Panc1 (cell line): Measurements from ENCODE around the gene SNED1. TPM values are rescaled to one million over a fixed set of nuclear protein-coding genes. Genes with fewer than 3 reads are reported as not detected.

Source experiments
- ATAC-seq: fragments of 200-7000 bp; cut with Tn5 transposase; 2 replicates; pipeline ENCODE4 v1.9.1; 2020; ENCODE audit warnings: mild to moderate bottlenecking, moderate library complexity
- BruUV-seq: library from RNA; stranded (reverse); fragments of 400-500 nt; replicated peaks from 2 replicates; lab custom pipeline; 2021; lab: Mats Ljungman, UMichigan
- CTCF ChIA-PET: fragments of 300-600 bp; sonication (Branson Sonifier 250); formaldehyde crosslinking; loops from one replicate; lab custom pipeline; 2022; ENCODE audit warnings: antibody characterized with exemption; lab: Charles Lee
- POLR2A ChIA-PET: fragments of 300-600 bp; sonication (Branson Sonifier 250); formaldehyde crosslinking; loops from one replicate; lab custom pipeline; 2022; ENCODE audit warnings: antibody characterized with exemption; lab: Charles Lee
- DNase-seq: peaks from one replicate; pipeline ENCODE4 v3.0.0-alpha.2; 2010; ENCODE audit warnings: low read depth, low spot score
- H3K27ac ChIP-seq: 2 replicates; pipeline ENCODE4 v1.5.1; 2011; ENCODE audit warnings: mild to moderate bottlenecking, low read length, inconsistent platforms
- H3K27me3 ChIP-seq: fragments of 200-500 bp; sonication (Bioruptor generic); 2 replicates; pipeline ENCODE4 v1.6.0; 2014; ENCODE audit warnings: low read length, inconsistent platforms; ENCODE audit not compliant: control insufficient read depth, insufficient read depth
- H3K36me3 ChIP-seq: fragments of 200-500 bp; sonication (Bioruptor generic); 2 replicates; pipeline ENCODE4 v1.5.1; 2014; ENCODE audit warnings: inconsistent platforms, mild to moderate bottlenecking, low read length, moderate library complexity; ENCODE audit not compliant: control insufficient read depth, insufficient read depth
- H3K4me1 ChIP-seq: 2 replicates; pipeline ENCODE4 v1.5.1; 2011; ENCODE audit warnings: inconsistent platforms, mild to moderate bottlenecking, low read length, moderate library complexity; ENCODE audit not compliant: control insufficient read depth, insufficient read depth
- H3K4me3 ChIP-seq, 2 experiments: 2 replicates each; pipeline ENCODE4 v1.5.1; 2011 to 2012; ENCODE audit warnings: low read depth in 2 of 2, low read length in 2 of 2, mild to moderate bottlenecking in 2 of 2, inconsistent platforms in 1 of 2, moderate library complexity in 1 of 2
- H3K9me3 ChIP-seq: fragments of 200-500 bp; sonication (Bioruptor generic); 2 replicates; pipeline ENCODE4 v1.5.1; 2014; ENCODE audit warnings: low read depth, mild to moderate bottlenecking, inconsistent platforms, low read length, moderate library complexity; ENCODE audit not compliant: control insufficient read depth, insufficient read depth
- POLR2AphosphoS5 ChIP-seq: IDR thresholded peaks from 2 replicates; pipeline ENCODE4 v1.6.1; 2012; ENCODE audit warnings: mild to moderate bottlenecking, low read depth, low read length, moderate library complexity
- SIN3A ChIP-seq: IDR thresholded peaks from 2 replicates; pipeline ENCODE4 v1.6.1; 2012; ENCODE audit warnings: low read depth, mild to moderate bottlenecking, low read length, moderate library complexity, borderline replicate concordance; ENCODE audit not compliant: insufficient read depth
- TCF7L2 ChIP-seq: IDR thresholded peaks from 2 replicates; pipeline ENCODE4 v1.6.1; 2011; ENCODE audit warnings: mild to moderate bottlenecking, low read depth, low read length, inconsistent platforms
- in situ Hi-C: cut with HindIII; loops from 2 replicates; pipeline ENCODE4 v1.10.0; 2016; ENCODE audit warnings: low sequenced_read_pairs, low pct_unique_long_range_greater_than_20kb
- intact Hi-C: fragments of 100-400 bp; cut with micrococcal nuclease; formaldehyde crosslinking; loops from one replicate; pipeline ENCODE4 v1.10.0; 2022; ENCODE audit not compliant: unreplicated experiment
- total RNA-seq: library from RNA; stranded (reverse); gene quantifications from one replicate; pipeline ENCODE4 v1.2.1, GENCODE V29; 2021; ENCODE audit not compliant: unreplicated experiment
- TF ChIP-seq, protein P1 (sequence below), 2 experiments: IDR thresholded peaks; 2 replicates each; pipeline ENCODE4 v1.6.1; 2011 to 2012; ENCODE audit warnings: low read depth in 2 of 2, control low read depth in 1 of 2, low read length in 1 of 2, mild to moderate bottlenecking in 1 of 2, moderate library complexity in 1 of 2; ENCODE audit not compliant: insufficient read depth in 1 of 2
- TF ChIP-seq, protein P2 (sequence below): fragments of 450-650 bp; IDR thresholded peaks from 2 replicates; pipeline ENCODE4 v1.5.1; 2017; ENCODE audit warnings: mild to moderate bottlenecking

The SNED1 gene
- total RNA-seq, 1 experiment from 2014 or later = 11.0 TPM

DNA sequence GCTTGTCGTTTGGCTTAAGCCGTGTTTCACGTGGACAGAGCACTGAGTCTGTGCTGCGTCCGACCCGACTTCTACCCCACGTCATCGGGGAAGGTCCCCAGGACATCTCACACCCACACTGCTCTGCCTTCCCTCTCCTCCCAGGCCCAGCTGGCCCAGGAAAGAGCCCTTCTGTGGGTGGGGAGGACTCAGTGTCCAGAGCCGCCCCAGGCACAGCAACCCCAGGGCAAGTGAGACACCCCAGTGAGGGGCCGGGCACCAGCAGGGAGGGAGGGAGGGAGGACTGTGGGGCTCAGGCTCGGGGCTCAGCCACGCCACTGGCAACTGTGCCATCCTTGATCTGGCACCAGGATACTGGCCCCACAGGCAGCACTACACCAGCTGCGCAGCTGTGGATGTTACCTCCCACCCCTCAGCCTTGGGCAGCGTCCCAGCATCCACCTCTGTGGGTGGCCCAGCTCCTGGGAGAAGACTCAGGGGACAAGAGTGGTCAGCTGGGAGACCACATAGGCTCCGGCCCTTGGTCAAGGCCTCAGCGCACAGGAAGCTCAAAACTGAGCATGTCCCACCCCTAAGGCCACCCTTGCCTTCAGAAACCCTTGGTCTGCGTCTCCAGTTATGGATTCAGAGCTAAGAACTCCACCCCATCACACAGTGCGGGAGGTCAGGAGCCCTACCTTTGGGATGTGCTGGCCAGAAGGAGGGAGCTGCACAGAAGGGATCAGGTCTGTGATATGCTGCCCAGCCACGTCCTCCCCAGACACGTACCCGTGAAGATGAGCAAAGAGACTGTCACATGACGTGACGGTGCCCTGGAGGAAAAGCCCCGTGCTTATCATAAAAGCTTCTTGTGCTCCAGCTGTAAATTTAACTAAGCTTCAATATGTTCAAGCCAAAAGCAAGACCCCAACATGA lies 139.1 kb downstream of the SNED1 start:
- H3K27me3 ChIP-seq = no peaks in the 10 kb centered on the region
- no peak for ATAC-seq
- no peaks in the 10 kb centered on the region for H3K36me3 ChIP-seq
- no peak for DNase-seq
- ChIA-PET POLR2A (no interaction called here), CTCF (no interaction called here)
- H3K4me3 ChIP-seq = no peak overlapping the region
- no TSS peak for BruUV-seq
- TF ChIP-seq, protein P1, sequence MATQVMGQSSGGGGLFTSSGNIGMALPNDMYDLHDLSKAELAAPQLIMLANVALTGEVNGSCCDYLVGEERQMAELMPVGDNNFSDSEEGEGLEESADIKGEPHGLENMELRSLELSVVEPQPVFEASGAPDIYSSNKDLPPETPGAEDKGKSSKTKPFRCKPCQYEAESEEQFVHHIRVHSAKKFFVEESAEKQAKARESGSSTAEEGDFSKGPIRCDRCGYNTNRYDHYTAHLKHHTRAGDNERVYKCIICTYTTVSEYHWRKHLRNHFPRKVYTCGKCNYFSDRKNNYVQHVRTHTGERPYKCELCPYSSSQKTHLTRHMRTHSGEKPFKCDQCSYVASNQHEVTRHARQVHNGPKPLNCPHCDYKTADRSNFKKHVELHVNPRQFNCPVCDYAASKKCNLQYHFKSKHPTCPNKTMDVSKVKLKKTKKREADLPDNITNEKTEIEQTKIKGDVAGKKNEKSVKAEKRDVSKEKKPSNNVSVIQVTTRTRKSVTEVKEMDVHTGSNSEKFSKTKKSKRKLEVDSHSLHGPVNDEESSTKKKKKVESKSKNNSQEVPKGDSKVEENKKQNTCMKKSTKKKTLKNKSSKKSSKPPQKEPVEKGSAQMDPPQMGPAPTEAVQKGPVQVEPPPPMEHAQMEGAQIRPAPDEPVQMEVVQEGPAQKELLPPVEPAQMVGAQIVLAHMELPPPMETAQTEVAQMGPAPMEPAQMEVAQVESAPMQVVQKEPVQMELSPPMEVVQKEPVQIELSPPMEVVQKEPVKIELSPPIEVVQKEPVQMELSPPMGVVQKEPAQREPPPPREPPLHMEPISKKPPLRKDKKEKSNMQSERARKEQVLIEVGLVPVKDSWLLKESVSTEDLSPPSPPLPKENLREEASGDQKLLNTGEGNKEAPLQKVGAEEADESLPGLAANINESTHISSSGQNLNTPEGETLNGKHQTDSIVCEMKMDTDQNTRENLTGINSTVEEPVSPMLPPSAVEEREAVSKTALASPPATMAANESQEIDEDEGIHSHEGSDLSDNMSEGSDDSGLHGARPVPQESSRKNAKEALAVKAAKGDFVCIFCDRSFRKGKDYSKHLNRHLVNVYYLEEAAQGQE (IDR thresholded peaks at IDR 0.05; ENCODE audit: insufficient read depth in 1 of 2, low read depth in 2 of 2, low read length in 1 of 2) = no peak
- TF ChIP-seq TCF7L2 = no peak
- no peak for TF ChIP-seq POLR2AphosphoS5
- TF ChIP-seq, protein P2, sequence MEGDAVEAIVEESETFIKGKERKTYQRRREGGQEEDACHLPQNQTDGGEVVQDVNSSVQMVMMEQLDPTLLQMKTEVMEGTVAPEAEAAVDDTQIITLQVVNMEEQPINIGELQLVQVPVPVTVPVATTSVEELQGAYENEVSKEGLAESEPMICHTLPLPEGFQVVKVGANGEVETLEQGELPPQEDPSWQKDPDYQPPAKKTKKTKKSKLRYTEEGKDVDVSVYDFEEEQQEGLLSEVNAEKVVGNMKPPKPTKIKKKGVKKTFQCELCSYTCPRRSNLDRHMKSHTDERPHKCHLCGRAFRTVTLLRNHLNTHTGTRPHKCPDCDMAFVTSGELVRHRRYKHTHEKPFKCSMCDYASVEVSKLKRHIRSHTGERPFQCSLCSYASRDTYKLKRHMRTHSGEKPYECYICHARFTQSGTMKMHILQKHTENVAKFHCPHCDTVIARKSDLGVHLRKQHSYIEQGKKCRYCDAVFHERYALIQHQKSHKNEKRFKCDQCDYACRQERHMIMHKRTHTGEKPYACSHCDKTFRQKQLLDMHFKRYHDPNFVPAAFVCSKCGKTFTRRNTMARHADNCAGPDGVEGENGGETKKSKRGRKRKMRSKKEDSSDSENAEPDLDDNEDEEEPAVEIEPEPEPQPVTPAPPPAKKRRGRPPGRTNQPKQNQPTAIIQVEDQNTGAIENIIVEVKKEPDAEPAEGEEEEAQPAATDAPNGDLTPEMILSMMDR = no peak
- no peak for TF ChIP-seq SIN3A
- in situ Hi-C loops (no loop called here), intact Hi-C loops (no loop called here)
- no peak overlapping the region for H3K27ac ChIP-seq
- no peaks in the 10 kb centered on the region for H3K4me1 ChIP-seq
- H3K9me3 ChIP-seq = no peaks in the 10 kb centered on the region

DNA sequence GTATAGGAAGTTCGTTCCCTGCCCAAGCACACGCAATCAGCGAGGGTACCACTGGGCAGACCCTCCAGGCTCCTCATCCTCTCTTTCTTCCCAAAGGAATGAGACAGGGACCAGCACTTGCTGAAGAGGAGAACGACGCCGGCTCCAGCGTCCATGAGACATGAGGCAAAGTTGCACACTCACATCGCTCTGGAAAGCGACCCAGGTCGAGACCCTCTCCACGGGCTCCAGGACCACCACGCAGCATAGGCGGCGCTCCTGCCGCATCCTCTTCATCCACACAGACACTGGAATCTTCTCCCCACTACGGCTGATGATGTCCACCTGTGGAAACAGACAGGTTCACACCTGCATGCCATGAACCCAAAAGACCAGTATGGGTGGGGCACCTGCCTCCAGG lies 140.1 kb downstream of the SNED1 start:
- Histone ChIP-seq H3K9me3 (no peaks in the 10 kb centered on the region), H3K4me3 (no peak overlapping the region), H3K27me3 (no peaks in the 10 kb centered on the region), H3K36me3 (no peaks in the 10 kb centered on the region), H3K4me1 (no peaks in the 10 kb centered on the region), H3K27ac (no peak overlapping the region)
- ATAC-seq (no peak), DNase-seq (no peak)
- TF ChIP-seq, protein P1 (IDR thresholded peaks at IDR 0.05; ENCODE audit: insufficient read depth in 1 of 2, low read depth in 2 of 2, low read length in 1 of 2) = no peak
- TF ChIP-seq SIN3A (no peak), POLR2AphosphoS5 (no peak), TCF7L2 (no peak)
- TF ChIP-seq, protein P2 = no peak
- CTCF ChIA-PET = no interaction called here
- no TSS peak for BruUV-seq
- in situ Hi-C loops = no loop called here
- POLR2A ChIA-PET = no interaction called here
- intact Hi-C loops = no loop called here
